Peyer's patch (tissue), 4 donors: ENCODE measurements around the gene PLSCR5.
A peak's percentile ranks its signal among the peaks of the same experiment; 100 is the strongest.

Source experiments
- CTCF ChIP-seq, 6 experiments: fragments of 450-650 bp in 4 of 6; fragments of 200-600 bp in 2 of 6; sonication (generic) in 1 of 6; IDR thresholded peaks; one replicate each; pipeline ENCODE4 v1.5.1; 2017 to 2019; ENCODE audit warnings: antibody characterized with exemption in 6 of 6, mild to moderate bottlenecking in 3 of 6, moderate library complexity in 1 of 6
- POLR2A ChIP-seq, 2 donors: fragments of 450-650 bp; IDR thresholded peaks; one replicate each; pipeline ENCODE4 v1.5.1; 2017; ENCODE audit warnings: antibody characterized with exemption in 2 of 2, mild to moderate bottlenecking in 2 of 2, moderate library complexity in 2 of 2

DNA sequence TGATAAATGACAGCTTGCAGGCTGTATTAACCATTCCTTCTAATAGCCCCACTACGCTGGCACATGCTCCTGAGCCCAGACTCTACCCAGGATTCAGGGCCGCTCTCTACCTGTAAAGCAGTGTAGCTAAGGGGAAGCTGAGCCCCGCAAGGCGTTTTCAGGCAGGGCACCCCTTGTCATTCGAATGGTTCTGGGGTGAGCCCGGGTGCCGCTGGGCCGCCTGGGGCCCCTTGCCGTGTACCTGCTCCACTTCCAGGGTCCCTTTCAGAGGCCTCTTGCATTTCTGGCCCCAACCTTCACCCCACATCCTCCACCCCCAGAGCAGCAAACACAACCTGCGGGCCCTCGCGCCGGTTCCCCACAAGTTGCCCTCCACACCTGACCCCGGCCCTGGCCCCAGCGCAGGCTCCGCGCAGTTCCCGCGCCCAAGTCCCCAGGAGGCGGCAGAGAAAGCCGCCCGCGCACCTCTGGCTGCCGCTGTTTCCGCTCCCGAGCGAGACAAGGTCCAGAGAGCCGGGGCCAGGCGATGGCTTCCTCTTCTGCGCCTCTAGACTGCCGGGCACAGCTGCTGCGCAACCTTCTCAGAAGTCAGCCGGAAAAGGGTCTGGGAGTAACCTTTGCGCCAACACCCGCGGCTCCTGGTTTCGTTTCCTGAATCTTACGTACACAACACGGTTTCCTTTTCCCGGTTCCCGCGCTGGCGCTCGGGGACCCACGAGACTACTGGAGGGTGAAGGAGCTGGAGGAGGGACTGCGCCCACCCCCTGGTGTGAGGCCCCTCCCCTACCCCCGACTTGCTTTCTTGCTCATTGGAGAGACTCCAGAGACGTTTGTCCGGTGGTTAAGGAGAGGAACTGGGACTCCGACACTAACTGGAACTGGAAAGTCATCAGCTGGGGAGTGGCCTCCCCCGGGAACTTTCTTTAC is 60.9 kb downstream of the PLSCR5 start, which contains the start of gene PLSCR1:
- TF ChIP-seq POLR2A (IDR thresholded peaks at IDR 0.05) (peak; percentile 87 to 91), CTCF (IDR thresholded peaks at IDR 0.05) (no peak)
